ENCODE measurements around the gene HORMAD2.
A peak's percentile ranks its signal among the peaks of the same experiment; 100 is the strongest.

HORMAD2 gene, protein sequence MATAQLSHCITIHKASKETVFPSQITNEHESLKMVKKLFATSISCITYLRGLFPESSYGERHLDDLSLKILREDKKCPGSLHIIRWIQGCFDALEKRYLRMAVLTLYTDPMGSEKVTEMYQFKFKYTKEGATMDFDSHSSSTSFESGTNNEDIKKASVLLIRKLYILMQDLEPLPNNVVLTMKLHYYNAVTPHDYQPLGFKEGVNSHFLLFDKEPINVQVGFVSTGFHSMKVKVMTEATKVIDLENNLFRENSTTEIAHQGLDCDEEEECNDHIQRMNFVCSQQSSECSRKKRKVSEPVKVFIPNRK

DNA sequence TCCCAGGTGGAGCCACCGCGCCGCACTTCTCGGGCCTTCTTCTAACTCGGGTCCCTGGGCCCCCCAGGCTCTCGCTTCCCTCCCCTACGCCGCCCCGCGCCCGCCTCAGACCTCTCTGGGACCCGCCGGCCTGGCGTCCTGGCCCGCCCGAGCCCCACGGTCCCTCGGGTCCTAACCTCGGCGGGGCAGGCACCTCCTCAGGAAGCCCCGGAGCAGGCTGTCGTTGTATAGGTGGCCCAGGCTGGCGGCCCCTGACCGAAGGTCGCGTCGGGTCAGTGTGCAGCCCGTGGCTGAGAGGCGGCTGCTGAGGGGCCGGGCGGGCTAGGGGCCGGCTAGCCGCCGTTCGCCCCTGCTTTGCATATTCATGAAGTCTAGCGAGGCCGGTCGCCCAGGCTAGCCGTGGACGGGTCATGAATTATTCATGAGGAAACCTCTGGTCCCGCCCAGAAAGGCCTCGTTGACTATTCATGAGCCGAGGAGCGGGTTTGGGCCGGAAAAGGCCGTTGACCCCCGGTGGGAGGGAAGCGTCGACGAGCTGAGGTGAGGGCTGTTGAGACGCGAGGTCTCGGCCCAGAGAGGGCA, at the start of gene HORMAD2:
Gene HORMAD2, plus strand, starts transcription at position 513 of the 582 bp plus-strand sequence. CDS start 13,489 bp downstream, outside the sequence.
- no peak for DNase-seq

DNA sequence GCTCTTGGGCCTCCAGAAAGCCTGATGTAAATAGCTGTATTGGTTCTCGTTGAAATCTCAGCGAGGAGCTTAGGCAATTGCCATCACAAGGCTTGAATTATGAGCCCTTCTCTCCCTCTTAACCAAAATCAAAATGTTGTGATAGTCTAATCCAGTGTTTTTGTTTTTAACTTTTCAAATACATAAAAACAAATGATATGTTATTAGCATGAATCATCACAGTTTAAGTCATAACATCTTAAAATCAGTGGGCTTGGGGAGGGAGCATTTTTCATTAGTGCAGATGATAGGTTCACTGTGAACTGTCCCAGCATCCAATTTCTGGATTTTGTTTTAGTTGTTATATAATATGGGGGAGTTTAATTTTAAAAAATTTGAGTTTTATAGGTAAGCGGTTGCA, 48.9 kb upstream of the HORMAD2 start:
- DNase-seq, result no peak

DNA sequence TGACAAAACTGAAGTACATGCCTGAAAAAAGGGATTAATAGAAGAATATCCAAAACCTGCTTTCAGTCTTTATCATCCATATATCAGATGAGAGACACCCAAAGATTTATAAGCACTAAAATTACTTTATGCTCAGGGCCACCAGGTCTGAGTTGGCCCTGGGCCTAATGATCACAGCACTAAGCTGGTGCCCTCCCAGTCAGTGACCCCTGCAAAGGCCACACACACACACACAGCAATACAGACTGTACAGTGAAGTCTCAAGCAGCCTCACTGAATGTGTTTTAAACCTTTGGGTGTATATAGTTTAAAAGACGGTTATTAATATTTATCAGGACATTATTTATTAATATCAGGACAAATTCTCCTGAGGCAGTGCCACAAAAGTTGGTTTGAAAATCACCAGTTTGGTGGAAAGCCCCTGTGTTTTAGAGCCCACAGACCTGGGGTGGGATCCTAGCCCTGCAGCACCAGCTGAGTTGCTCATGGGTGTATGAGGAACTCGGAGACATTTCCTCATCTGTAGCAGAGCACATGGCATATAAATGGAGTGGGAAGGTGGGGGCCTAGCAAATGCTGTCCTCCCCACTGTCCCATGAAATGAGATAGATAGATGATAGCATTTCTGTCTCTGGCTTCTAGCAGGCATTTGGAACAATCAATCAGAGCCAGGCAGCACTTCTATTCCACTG, 48.4 kb upstream of the HORMAD2 start:
- no peak for DNase-seq

DNA sequence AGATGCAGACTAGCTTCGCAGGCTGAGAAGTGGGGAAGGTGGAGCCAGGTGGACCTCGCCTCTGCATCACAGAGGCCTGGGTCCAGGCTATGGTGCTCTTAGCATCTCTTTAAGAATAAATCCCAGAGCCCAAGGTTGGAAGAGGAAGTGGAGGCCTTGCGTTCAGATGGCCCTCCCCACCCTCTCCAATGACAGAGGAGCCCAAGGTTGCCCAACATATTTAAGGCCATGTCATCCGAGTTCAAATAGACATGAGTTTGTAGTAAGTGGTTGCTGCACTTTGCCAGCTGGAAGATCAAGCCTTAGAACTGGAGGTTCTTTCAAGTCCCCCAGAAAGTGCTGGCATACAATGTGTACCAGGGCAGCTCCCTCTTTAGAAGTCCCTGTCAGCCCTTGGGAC, 47.1 kb upstream of the HORMAD2 start:
- no peak for DNase-seq

DNA sequence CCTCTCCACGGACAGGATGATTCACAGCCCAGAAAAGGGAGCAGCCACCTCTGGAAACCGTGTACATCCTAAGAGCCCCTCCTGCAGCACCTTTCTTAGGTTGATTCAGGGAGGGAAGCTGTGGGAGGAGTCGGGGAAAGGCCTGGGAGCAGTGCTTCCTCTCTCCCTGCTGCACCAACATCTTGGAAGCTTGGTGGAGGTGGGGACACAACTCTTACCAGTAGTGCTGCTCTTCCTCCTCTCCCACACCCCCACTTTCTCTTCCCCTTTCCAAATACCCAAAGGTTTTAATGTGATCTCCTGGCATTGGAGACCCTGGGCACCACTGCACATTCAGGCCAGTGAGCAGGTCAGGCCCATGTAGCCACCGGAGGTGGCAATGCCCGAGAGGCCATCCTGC, 46.4 kb upstream of the HORMAD2 start:
- no peak for DNase-seq

DNA sequence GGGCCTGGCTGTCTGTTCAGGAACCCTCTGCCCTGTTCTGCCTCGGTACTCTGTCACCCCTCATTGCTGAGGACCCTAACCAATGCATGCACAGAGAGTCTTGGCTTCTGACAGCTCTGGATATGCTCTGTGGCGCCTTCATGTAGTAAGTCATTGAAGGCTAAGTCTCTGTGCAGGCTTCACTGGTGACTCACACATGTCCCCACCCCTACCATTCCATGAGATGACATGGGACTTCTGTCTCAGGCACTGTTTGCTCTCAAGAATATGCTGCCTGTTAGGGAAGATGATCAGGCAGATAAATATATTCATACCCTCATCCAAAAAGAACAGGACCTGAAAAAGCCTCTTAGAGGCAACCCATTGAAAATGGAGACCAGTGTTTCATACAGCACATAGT, 43.6 kb upstream of the HORMAD2 start:
- no peak for DNase-seq

DNA sequence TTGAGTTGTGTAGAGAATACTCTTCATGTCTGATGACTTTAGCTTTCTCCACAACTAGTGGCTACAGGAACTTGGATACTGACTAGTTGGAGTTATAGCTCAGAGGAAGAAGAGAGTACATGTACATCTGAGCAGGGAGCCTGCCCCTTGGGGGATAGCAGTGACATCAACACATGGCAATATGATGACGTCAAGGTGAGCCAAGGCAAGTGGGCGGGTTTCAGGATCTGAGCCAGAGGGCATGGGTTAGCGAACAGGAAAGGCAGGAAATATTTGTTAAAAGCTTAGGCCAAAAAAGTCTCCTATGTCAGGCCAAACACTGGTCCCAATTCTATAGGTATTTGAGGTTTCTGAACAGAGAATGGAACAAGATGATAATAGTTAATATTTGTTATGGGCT, 42.0 kb upstream of the HORMAD2 start:
- DNase-seq, result no peak

DNA sequence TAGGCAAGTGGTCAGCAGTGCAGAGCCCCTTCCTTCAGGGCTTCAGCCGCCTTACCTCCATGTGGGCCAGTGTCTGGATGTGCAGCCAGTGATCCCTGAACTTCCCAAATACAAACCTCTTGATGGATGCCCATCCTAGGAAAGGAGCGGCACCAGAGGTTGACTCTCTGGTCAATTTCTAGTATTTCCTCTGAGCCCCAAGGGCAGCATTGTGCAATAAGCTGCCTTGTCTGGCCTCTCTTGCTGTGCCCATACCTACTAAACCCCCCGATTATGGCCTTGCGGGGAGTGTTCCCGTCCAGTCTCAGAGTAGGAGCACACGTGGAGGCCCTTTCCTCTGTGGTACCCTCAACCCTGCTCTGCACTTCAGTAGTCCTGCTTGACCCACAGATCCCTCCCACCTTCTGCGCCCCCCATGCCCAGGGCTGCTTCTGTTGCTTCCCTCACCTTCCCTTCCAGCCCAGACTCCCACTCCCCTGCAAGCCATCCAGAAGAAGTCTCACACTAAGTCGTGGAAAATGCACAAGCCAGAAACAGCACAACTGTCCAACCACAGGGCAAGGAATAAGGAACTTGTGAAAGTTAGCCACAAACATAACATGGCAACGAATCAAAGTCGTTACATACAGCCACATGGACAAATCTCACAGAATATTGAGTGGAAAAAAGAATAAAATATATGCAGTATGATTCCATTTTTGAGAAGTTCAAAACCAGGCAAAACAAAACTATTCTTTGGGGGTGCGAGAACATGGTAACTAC, 39.6 kb upstream of the HORMAD2 start:
- DNase-seq, result no peak

DNA sequence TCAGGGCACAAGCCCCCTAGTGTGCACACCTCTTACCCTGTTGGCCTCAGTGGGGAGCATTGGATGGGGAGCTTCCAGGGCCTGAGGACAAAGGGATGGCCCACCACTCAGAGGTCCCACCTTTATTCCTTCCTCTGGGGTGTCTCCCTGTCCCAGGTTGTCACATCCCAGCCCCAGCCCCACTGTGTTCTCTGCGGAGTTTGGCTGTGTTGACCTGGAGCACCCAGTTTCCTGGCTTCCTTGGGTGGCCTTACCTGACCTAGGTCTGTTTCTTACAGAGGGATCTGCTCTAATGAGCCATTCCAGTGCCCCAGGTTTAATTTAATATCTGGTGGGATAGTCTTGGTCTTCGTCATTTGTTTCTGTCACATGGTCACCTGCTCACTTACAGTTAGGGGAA, 38.8 kb upstream of the HORMAD2 start:
- DNase-seq, result no peak

DNA sequence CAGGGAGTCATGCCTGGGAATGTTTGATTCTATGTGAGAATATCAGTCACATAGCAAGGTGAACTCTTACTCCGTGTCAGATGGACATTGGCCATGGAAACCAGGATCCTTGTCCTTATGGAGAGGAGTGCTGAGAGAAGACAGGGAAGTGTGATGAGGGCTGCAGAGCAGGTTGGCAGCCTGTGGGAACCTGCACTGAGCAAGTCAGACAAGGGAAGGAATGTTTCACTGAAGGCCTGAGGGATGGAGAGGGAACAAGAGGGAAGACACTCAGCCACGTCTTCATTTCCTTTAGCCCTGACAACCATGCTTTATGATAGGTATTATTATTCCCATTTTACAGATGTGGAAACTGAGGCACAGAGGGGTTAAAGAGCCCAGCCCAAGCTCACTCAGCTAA, 38.4 kb upstream of the HORMAD2 start:
- DNase-seq, result no peak

DNA sequence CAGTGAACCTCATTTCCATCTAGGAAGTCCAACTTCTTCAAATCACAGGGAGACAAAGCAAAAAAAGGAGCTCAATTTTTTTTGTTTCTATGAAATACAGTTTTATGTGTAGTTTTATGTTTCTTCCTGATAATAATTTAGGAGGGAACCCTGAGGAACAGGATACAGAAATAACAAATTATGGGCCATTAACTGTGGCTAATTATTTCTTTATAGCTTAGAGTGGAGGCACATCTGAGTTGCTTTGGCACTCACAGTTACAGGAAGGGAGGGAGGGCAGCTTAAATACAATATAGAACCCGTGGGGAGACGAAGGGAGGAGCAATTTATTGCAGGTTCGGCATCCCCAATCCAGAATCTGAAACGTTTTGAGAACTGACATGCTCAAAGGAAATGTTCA, 37.1 kb upstream of the HORMAD2 start:
- DNase-seq, result no peak

DNA sequence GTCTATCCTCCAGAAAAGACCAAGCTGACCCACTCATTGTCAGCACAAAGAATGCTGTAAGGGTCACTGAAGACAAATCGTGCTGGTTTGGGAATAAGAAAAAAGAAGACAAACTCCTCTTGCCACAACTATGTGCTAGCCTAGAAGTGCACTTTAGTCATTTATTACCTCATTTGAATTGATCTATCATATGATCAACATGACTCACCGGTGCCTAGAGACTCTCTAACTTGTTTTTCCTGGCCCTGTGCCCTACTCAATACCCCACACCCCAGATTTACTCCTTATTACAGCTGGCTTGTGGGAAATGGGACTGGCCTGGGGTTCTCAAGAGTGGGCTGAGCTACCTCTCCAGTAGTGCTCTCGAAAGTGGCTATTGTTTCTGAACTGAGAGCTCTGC, 35.9 kb upstream of the HORMAD2 start:
- no peak for DNase-seq

DNA sequence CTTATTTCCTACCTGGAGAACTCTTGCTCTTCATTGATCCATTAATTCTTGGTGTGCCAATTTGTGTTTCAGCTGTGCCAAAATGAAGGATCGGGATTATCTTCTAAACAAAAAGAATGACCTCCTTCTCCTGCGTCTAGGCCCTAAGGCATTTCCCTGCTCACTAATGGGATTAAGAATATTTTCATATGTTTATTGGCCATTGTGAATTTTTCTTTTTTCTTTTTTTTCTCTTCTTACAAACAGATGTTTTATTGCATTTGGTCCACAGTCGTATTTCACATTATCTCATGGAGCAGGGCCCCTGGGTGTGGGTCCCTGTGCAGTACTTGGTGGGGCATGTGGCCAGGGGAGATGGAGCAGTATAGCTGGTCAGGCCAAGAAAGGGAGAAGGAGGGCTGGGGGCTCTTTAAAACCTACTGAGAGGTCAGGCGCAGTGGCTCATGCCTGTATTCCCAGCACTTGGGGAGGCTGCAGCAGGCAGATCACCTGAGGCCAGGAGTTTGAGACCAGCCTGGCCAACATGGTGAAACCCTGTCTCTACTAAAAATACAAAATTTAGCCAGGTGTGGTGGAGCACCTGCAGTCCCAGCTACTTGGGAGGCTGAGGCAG, 35.3 kb upstream of the HORMAD2 start:
- DNase-seq, result no peak

DNA sequence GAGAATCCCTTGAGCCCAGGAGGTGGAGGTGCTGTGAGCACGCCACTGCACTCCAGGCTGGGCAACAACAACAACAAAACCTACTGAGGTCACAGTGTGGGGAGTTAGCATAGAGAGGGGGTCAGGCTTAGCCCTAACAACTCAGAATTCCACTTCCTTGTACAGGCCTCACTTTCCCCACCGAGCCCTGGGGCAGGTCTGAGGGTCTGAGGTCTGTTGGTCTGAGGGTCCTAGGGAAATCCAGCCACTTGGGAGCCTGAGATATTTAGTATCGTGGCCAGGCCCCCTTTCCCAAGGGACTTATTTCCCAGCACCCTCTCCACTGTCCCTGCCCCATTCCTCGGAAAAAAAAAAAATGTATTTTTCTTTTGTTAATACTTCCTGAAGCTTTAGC, 34.8 kb upstream of the HORMAD2 start:
- no peak for DNase-seq

DNA sequence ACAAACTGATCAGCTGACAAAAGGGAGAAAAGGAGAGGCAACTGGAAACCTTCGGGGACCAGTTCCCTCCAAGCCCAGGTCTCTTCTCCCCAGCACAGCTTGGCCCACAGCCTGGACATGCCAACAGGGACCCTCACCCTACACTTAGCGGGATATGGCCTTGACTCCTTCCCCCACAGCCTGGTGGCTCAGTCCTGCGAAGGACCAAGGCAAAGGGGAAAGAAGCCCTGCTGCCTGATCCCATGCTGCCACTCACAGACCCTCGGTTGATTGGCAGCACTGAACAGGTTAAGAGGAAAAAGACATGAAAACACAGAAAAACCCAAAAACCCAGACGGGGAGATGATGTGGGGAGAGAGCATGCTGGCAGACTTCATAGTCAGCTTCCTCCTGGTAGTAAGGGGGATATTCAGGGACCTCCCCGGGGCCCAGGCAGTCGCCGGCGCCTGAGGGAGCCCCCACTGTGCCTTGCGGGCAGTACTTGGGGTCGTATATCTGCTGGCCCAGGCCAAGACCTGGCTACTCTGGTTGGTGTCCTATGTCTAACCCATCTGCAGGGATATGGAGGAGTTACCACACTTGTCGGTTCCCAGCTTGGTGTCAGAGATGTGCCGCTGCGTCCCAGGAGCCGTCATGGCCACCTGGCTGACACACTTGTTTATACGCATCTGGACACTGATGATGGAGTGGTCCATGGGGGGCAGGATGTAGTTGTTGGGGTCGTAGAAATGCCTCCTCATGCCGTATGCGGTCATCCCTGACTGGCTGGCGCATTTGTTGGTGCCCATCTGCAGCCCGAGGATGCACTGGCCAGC, 34.2 kb upstream of the HORMAD2 start:
- no peak for DNase-seq

DNA sequence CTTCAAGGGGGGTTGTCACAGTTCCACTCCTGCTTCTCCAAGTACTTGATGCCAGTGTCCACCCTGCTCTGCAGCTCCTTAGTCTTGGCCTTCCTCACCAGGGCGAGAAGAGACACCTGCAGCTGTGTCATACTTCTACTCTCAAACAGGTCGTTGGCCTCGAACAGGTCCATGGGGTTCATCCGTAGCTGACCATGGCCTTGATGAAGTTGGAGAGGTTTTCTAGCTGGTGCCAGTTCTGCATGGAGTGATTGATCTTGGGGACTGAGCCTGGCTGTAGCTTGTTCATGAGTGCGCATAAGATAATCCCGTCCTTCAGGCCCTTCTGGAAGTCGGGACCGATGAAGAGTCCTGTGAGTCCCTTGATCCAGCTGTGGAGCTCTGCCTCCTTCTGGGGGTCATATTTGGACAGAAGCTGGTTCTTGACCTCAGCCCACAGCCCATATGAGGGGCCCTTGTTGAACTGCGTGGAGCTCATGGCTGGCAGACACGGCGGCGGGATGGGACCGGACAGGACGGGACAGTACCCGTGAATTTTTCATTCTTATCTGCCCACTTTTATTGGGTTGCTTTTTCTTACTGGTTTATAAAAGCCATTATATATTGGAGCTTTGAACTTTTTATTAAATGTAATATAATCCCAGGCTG, 33.4 kb upstream of the HORMAD2 start:
- DNase-seq, result no peak

DNA sequence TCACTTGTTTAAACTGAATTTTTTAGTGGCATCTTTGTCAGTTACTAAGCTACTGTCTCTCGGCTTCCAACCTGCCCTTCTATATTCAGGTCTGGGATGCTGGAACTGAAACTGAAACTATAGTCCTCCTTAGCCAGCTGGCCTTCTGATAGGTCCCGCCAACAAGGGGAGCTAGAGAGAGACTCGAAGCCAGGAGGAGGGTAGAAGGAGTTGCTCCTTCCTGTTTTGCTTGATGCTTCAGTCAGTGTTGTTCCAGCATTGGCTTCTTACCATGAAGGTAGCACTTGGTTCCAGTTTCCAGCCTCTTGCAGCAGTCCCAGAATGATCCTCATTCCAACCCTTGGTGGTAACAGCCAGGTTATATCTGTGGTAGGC, 32.9 kb upstream of the HORMAD2 start:
- peak; percentile 69 for DNase-seq

DNA sequence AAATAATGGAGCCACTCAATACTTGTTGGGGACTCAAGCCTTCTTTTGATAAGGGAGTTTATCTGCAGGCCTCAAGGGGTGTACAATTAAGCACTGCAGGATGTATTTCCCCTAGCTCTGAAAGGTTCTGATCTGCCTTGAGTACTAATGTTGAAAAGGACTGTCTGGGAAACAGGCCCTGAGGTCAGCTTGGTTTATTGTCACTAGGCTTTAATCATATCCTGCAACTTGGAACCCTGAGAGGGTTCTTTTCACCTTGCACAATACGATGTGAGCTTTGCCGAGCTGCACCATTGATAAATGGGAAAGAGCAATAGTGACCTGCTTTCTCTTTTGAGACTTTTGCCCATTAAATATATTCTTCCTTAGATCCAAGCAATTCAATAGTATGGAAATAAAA, 31.6 kb upstream of the HORMAD2 start:
- DNase-seq, result no peak

DNA sequence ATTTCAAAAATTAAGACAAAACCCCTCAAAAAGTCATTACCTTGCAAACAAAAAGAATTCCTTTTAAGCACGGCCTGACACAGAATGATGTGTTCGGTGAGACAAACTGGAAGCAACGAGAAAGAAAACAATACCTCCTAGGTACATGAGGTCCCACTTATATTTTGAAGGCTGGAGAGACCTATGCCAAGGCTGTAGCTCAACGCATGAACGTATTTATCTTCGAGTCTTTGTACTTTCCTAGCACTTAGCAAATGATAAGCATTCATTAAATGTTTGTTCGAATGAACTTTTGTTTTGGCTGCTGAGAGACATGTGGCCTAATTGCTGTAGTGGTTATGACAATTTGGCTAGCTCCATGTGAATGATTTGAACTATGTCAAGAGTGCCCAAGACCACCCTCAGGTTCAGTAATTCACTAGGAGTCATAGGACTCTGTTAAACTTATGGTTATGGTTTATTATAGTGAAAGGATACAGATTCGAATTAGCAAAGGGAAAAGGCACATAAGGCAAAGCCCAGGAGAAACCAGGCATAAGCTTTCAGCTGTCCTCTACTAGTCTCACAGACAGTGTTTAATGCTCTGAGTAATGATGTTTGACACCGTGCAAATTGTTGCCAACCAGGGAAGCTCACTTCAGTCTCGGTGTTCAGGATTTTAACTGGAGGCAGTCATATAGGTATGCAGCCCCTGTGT, 26.0 kb upstream of the HORMAD2 start:
- no peak for DNase-seq

DNA sequence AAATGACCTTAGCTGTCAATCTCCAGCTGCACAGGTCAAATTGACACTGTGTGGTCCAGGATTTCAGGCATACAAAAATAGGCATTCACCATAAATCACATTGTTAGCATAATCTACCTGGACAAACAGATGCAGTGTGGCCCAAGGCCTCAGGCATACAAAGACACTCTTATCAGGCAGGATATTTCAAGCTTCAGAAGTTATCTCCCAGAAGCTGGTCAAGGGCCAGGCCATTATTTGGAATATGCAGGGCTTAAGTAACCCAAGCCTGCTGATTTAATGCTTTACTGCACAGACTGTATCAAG, 25.5 kb upstream of the HORMAD2 start:
- DNase-seq, result no peak

DNA sequence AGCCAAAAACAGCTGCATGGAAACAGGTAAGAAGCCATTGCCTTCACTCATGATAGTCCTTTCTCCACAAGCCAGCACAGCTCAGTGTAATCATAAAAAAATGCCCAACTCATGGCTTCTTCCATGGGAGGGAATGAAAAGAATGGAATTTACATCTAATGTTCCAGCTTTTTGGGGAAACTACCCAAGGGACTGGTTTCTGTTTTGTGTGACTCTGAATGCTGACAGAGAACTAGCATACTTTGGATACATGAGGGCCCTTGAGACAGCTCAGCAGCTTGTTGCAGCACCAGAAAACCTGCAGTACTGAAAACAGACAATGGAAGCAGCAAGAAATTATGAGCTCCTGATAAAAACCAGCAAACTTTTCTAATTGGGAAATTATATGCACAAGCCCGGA, 24.2 kb upstream of the HORMAD2 start:
- DNase-seq, result no peak
